GM21786 (cell line): ENCODE measurements around the gene ARL6IP5.

ENCODE experiments used
- ATAC-seq: cut with Tn5 transposase; IDR thresholded peaks from one replicate; pipeline ENCODE4 v1.9.1; 2021; ENCODE audit not compliant: unreplicated experiment

Gene ARL6IP5, protein sequence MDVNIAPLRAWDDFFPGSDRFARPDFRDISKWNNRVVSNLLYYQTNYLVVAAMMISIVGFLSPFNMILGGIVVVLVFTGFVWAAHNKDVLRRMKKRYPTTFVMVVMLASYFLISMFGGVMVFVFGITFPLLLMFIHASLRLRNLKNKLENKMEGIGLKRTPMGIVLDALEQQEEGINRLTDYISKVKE

GRCh38 chr3:69084326-69085167 is at the start of gene ARL6IP5:
Gene ARL6IP5 (plus strand): TSS chr3:69084937. CDS start chr3:69085048, 111 bp downstream.
- ATAC-seq, result peak; percentile 44

- ATAC-seq, result no peak
Observed at GRCh38 chr3:69044608-69045007, 40.1 kb upstream of the ARL6IP5 start.

GRCh38 chr3:69048990-69049389 is 35.7 kb upstream of the ARL6IP5 start:
- ATAC-seq, result no peak

- ATAC-seq, result peak; percentile 98
Observed at GRCh38 chr3:69051756-69052471, 32.8 kb upstream of the ARL6IP5 start, which contains the start of gene TMF1. Gene TMF1 (minus strand): TSS chr3:69052333. CDS start chr3:69052086, 247 bp downstream.

DNA sequence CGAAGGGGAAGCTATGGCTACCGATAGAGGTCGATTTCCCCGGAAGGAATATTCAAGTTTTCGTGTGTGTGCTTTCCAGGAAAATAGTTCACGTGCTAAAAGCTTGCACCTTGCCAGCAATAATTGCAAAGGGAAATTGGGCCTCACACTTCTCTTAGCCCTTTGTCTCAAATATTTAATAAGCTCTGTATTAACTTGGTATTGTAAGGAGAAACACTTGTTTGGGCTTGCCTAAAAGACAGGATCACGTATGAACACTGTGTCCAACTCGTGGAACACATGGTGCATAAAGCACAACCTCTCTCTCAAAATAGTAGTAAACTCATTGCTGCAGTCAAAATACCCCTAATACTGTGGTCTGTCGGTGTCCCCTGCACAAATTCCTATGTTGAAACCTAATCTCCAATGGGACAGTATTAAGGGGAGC is 32.3 kb upstream of the ARL6IP5 start:
- peak; percentile 2 for ATAC-seq

DNA sequence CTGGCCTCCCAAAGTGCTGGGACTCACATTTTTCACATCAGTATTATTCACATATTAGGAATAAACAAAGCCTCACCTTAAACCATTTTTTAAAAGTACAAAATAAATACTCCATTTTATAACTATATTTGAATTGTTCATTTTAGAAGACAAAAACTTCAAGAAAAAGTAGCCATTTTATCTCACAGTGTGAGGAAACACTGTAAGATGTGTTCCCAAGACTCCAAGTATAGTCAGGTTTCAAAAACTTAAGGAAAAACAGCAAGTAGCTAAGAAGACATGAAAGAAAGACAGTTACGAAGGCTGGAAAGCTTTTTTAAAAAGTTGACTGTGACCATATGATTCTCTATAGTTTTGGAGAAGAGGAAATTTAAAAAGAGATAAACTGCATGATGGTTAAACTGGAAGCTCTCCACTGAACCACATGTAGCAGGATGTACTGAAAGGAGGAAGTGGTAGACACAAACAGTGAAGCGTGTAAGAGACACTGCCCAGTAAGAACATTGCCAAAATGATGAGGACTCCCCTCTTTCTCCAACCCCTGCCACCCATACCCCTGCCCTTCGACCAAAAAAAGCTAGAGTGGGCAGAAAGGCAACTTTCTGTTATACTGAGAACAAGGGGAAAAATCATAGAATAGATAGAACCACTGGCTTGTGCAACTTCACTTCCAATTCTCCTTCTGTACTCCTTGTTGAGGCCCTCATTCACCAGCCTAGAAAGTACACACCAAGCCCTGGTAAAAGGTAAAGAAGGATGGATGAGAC is 26.4 kb upstream of the ARL6IP5 start:
- ATAC-seq, result peak; percentile 99

DNA sequence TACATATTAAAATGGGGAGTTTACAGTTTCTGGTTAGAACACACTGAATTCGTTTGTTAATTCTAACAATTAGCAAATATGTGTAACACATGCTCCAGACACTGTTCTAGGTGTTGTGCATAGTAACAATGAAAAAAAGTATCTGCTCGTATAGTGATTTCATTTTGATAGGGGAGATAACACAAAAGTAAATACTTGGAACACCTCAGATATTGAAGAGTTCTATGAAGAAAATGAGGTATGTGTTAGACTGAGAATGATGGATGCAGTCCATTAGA is 25.9 kb upstream of the ARL6IP5 start:
- no peak for ATAC-seq

DNA sequence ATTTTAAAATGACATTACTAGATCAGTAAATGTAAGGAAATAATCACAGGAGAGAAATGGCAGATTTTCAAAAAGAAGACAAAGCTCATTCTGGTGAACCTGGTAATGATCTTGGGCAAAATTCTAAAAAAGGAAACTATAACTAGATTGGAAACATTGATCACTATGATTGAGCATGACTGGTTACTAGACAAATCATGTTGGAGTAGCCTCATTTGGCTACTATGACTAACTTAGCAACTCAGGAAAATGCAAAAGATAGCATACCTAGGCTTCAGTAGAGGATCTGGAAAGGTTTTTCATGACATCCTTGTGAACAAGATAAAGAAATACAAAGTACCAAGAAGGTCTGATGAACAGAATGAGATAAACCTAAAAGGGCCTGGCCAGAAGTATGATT is 25.0 kb upstream of the ARL6IP5 start:
- no peak for ATAC-seq

DNA sequence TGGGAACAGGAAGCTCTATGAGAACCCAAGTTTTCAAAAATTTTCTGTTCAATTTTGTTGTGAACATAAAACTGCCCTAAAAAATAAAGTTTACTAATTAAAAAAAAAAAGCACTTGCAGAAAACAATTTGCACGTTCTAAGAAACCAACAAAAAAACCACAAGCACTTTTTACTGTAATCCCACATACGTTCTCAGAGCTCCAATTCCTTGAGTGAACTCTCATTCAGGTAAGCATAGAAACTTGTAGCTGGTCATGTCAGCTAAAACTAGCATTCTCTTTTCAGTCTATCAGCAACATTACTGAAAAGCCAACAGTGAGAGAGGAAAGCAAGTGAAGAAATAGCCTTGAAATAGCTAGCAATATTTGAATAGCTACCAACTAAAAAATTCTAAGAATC is 21.1 kb upstream of the ARL6IP5 start:
- no peak for ATAC-seq

DNA sequence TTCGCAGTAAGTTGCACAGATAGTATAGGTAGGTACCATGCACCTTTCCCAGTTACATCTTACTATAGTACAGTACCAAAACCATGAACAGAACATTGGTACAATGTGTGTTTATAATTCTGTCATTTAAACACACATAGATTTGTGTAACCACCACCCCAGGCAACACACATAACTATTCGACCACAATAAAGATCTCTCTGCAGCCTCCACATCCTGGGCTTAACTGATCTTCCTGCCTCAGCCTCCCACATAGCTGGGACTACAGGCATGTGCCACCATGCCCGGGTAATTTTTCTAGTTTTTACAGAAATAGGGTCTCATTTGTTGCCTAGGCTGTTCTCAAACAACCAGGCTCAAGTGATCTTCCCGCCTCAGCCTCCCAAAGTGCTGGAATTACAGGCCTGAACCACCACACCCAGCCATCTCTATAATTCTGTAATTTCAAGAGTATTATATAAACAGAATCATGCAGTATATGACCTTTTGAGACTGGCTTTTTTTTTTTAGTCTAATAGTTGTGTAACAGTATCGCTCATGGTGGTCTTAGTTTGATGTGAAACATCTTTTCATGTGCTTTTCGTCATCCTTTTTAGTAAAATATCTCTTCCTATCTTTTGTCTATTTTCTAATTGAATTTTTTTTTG is 19.3 kb upstream of the ARL6IP5 start:
- no peak for ATAC-seq

DNA sequence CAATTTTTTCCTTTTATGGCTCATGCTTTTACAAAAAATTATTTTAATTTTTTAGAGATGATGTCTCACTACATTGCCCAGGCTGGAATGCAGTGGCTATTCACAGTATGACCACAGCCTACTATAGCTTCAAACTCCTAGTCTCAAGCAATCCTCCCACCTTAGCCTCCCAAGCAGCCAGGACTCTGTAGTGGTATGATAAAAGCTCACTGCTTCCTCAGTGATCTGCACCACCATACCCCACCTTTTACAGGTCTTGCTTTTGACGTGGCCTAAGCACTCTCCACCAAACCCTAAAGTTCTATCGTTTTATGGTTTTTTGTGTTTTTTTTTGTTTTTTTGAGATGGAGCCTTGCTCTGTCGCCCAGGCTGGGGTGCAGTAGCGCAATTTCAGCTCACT is 18.6 kb upstream of the ARL6IP5 start:
- ATAC-seq, result no peak

DNA sequence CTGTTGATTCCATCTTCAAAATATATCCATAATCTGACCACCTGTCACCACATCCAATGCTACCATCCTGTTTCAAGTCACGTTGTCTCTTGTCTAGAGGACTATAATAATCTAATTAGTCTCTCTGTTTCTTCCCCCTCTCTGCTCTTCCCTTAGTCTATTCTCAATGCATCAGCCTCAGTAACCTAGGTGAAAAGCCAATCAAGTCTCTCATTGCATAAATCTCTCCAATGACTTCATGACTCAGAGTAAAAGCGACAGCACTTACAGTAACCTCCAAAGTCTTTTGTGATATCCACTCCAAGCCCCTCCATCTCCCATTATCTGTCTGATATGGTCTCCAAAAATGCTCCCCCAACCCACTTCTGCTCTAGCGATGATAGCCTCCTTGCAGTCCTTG is 11.8 kb upstream of the ARL6IP5 start:
- ATAC-seq, result no peak

- ATAC-seq, result no peak
Observed at GRCh38 chr3:69079269-69080159, 5.2 kb upstream of the ARL6IP5 start.

- ATAC-seq, result peak; percentile 36
Observed at GRCh38 chr3:69080233-69080920, 4.4 kb upstream of the ARL6IP5 start, which contains the start of gene UBA3. Gene UBA3 (minus strand): TSS chr3:69080365. CDS start chr3:69080353, 12 bp downstream.

GRCh38 chr3:69081583-69082262 is 3.0 kb upstream of the ARL6IP5 start:
- ATAC-seq, result no peak

DNA sequence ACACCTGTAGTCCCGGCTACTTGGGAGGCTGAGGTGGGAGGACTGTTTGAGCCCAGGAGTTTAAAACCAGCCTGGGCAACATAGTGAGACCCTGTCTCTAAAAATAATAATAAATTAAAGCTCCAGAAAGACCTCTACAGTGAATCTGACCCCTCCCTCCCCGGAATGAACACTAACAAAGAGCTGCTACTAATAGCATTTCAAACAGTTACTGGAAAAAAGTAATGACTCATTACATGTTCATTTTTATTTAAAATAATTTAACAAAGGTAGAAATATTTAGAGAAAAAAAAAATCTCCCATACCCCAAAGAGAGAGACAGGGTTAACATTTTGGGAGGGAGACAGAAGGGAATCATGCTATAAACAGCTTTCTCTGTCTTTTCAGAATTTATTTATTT is 2.4 kb upstream of the ARL6IP5 start:
- ATAC-seq, result no peak

DNA sequence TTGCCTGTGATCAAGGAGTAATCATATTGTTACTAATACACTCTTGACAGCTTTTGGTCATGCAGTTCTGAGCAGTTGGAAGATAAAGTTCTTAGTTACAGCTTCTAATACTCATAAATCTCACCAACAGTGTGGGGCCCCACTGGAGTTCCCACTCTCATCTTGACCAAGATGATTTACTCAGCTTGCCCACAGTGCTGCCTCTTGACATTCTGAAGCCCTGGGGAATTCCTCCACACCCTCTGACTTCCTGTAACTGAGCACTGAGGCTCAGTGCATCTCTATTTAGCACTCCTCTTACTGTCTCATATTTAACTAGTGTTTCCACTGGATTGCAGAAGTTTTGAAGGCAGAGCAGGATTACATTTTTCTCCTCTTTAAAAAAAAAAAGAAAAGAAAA is 1.9 kb upstream of the ARL6IP5 start:
- peak; percentile 56 for ATAC-seq

DNA sequence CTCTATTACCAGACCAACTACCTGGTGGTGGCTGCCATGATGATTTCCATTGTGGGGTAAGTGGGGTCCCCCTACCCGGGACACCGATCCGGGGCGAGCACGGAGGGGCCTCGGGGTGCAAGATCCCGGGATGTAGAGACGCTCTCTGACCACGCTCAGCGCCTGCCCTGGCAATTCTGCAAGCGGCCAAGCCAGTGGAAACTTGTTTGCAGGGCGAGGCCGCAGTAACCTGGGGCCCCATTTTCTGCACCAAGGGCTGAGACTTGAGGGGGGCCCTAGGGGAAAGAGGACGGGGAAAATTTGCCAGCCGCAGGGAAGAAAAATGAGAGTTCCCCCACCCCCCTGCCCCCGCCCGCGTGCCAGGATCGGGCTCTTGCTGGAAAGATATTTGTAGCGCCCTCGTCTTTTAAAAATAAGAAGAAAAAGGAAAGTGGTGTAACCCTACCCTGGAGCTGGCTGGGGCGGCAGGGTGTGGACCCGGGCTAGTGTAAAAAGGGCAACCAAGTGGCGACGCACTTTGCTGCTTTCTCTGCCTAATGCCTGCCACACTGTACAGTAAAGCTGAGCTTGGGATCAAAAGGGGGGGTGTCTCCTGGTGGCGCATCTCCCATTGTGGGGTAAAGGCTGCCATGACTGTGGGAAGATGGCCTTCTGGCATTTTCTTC is 563 bp downstream of the ARL6IP5 start:
- ATAC-seq, result no peak
